ENCODE data around the gene KLC1. TPM values are rescaled to one million over a fixed set of nuclear protein-coding genes. Genes with fewer than 3 reads are reported as not detected.

Gene KLC1
- total RNA-seq, 1 experiment from 2014 or later, result 163 TPM

- Histone ChIP-seq H3K9me3 (ENCODE audit: low read depth, low read length, poor library complexity, severe bottlenecking) (no peaks in the 10 kb centered on the region), H3K4me1 (ENCODE audit: insufficient read depth, low read length, poor library complexity, severe bottlenecking) (peaks cover 15% of the 10 kb centered on the region), H3K36me3 (ENCODE audit: insufficient read depth, low read length, poor library complexity, severe bottlenecking) (no peaks in the 10 kb centered on the region), H3K27ac (ENCODE audit: low read depth, low read length, poor library complexity, severe bottlenecking) (no peak overlapping the region), H3K27me3 (replicated peaks; ENCODE audit: insufficient read depth, low read depth, low read length, poor library complexity) (no peaks in the 10 kb centered on the region), H3K4me3 (ENCODE audit: low read depth, low read length, poor library complexity, severe bottlenecking) (no peak overlapping the region)
- intact Hi-C loops (cut with micrococcal nuclease; ENCODE audit: unreplicated experiment), result no loop called here
- ChIA-PET POLR2A (ENCODE audit: low non-redundant PET) (interaction anchor here (0.7 kb wide), 1 partner anchor 203 kb away, joined by 5 read pairs; no protein-coding TSS in a partner anchor), CTCF (no interaction called here)
- BruUV-seq (replicated peaks), result no TSS peak
- DNase-seq (ENCODE audit: low spot score), result no peak
- TF ChIP-seq CTCF (conservative IDR thresholded peaks at IDR 0.05; ENCODE audit: low read depth, low read length) (no peak), EZH2 (IDR thresholded peaks at IDR 0.05; ENCODE audit: borderline replicate concordance, low read depth, low read length, poor library complexity, severe bottlenecking) (no peak)
These were observed 4.2 kb upstream of the KLC1 start for GRCh38 chr14:103624860-103625259.

GRCh38 chr14:103625356-103626095, 3.5 kb upstream of the KLC1 start:
- no peak for TF ChIP-seq CTCF (conservative IDR thresholded peaks at IDR 0.05; ENCODE audit: low read depth, low read length)
- H3K27ac ChIP-seq (ENCODE audit: low read depth, low read length, poor library complexity, severe bottlenecking), result no peak overlapping the region
- H3K9me3 ChIP-seq (ENCODE audit: low read depth, low read length, poor library complexity, severe bottlenecking), result no peaks in the 10 kb centered on the region
- H3K36me3 ChIP-seq (ENCODE audit: insufficient read depth, low read length, poor library complexity, severe bottlenecking), result no peaks in the 10 kb centered on the region
- no peak overlapping the region for H3K4me3 ChIP-seq (ENCODE audit: low read depth, low read length, poor library complexity, severe bottlenecking)
- BruUV-seq (replicated peaks), result no TSS peak
- intact Hi-C loops (cut with micrococcal nuclease; ENCODE audit: unreplicated experiment), result no loop called here
- ChIA-PET POLR2A (ENCODE audit: low non-redundant PET) (interaction anchor here (0.5 to 0.7 kb wide), 3 partner anchors 202 to 522 kb away, joined by 3 to 5 read pairs (median 5); no protein-coding TSS in a partner anchor), CTCF (no interaction called here)
- no peak for DNase-seq (ENCODE audit: low spot score)
- H3K27me3 ChIP-seq (replicated peaks; ENCODE audit: insufficient read depth, low read depth, low read length, poor library complexity), result no peaks in the 10 kb centered on the region
- peaks cover 16% of the 10 kb centered on the region for H3K4me1 ChIP-seq (ENCODE audit: insufficient read depth, low read length, poor library complexity, severe bottlenecking)

- H3K36me3 ChIP-seq (ENCODE audit: insufficient read depth, low read length, poor library complexity, severe bottlenecking), result no peaks in the 10 kb centered on the region
- intact Hi-C loops (cut with micrococcal nuclease; ENCODE audit: unreplicated experiment), result no loop called here
- peaks cover 20% of the 10 kb centered on the region for H3K4me1 ChIP-seq (ENCODE audit: insufficient read depth, low read length, poor library complexity, severe bottlenecking)
- TF ChIP-seq CTCF (conservative IDR thresholded peaks at IDR 0.05; ENCODE audit: low read depth, low read length), result no peak
- TF ChIP-seq EZH2 (IDR thresholded peaks at IDR 0.05; ENCODE audit: borderline replicate concordance, low read depth, low read length, poor library complexity, severe bottlenecking), result no peak
- BruUV-seq (replicated peaks), result no TSS peak
- POLR2A ChIA-PET (ENCODE audit: low non-redundant PET), result interaction anchor here (0.5 to 0.7 kb wide), 2 partner anchors 440 to 521 kb away, joined by 3 to 5 read pairs; no protein-coding TSS in a partner anchor
- H3K27me3 ChIP-seq (replicated peaks; ENCODE audit: insufficient read depth, low read depth, low read length, poor library complexity), result no peaks in the 10 kb centered on the region
- no peak overlapping the region for H3K27ac ChIP-seq (ENCODE audit: low read depth, low read length, poor library complexity, severe bottlenecking)
- DNase-seq (ENCODE audit: low spot score), result no peak
- H3K4me3 ChIP-seq (ENCODE audit: low read depth, low read length, poor library complexity, severe bottlenecking), result no peak overlapping the region
- H3K9me3 ChIP-seq (ENCODE audit: low read depth, low read length, poor library complexity, severe bottlenecking), result no peaks in the 10 kb centered on the region
- CTCF ChIA-PET, result no interaction called here
These were observed 2.7 kb upstream of the KLC1 start for GRCh38 chr14:103626146-103626850.
